Thoracic aorta (tissue), 2 donors: ENCODE measurements around the gene ARHGAP24. TPM values are rescaled to one million over a fixed set of nuclear protein-coding genes. Genes with fewer than 3 reads are reported as not detected.

Source experiments
- ATAC-seq: fragments of 150-250 bp; one replicate; pipeline ENCODE4 v1.8.0; 2017; ENCODE audit warnings: low read depth; ENCODE audit not compliant: insufficient number of reproducible peaks, low FRiP score
- DNase-seq: peaks from one replicate; pipeline ENCODE4 v3.0.0-alpha.2; 2020; ENCODE audit warnings: low spot score
- H3K27ac ChIP-seq, 2 donors: fragments of 200-600 bp; sonication (generic); 1 replicate in 1 of 2; 2 replicates in 1 of 2; pipeline ENCODE4 v1.5.1; 2016; ENCODE audit warnings: mild to moderate bottlenecking in 2 of 2, moderate library complexity in 2 of 2
- H3K27me3 ChIP-seq: fragments of 200-600 bp; sonication (generic); replicated peaks from 2 replicates; pipeline ENCODE4 v1.6.0; 2016; ENCODE audit warnings: mild to moderate bottlenecking; ENCODE audit not compliant: insufficient read depth
- H3K36me3 ChIP-seq: fragments of 200-600 bp; sonication (generic); one replicate; pipeline ENCODE4 v1.5.1; 2016
- H3K4me1 ChIP-seq, 2 donors: fragments of 200-600 bp; sonication (generic); 1 replicate in 1 of 2; 2 replicates in 1 of 2; pipeline versions ENCODE4 v1.5.1 to v1.6.0; 2016; ENCODE audit warnings: low read depth in 2 of 2, mild to moderate bottlenecking in 1 of 2; ENCODE audit not compliant: control insufficient read depth in 1 of 2
- H3K4me3 ChIP-seq: fragments of 200-600 bp; sonication (generic); 2 replicates; pipeline ENCODE4 v1.5.1; 2016; ENCODE audit warnings: mild to moderate bottlenecking
- H3K9me3 ChIP-seq: fragments of 200-600 bp; sonication (generic); 2 replicates; pipeline ENCODE4 v1.5.1; 2016
- total RNA-seq, 2 donors: library from RNA; depleted of rRNA; stranded (reverse); fragments of >200 nt; gene quantifications; one replicate each; pipeline versions ENCODE4 v1.1.0 to v1.2.3, GENCODE V29; 2016
- TF ChIP-seq, protein P1 (sequence below): fragments of 200-600 bp; sonication (generic); IDR thresholded peaks from one replicate; pipeline ENCODE4 v1.5.1; 2019; ENCODE audit warnings: antibody characterized with exemption

The ARHGAP24 gene
- total RNA-seq, 2 donors from 2014 or later, result 30.1 to 43.6 TPM

GRCh38 chr4:85534120-85534519 is 59.2 kb downstream of the ARHGAP24 start:
- Histone ChIP-seq H3K9me3 (no peaks in the 10 kb centered on the region), H3K27ac (no peak overlapping the region), H3K27me3 (no peaks in the 10 kb centered on the region), H3K4me3 (no peak overlapping the region), H3K4me1 (no peaks in the 10 kb centered on the region), H3K36me3 (no peaks in the 10 kb centered on the region)
- TF ChIP-seq, protein P1, sequence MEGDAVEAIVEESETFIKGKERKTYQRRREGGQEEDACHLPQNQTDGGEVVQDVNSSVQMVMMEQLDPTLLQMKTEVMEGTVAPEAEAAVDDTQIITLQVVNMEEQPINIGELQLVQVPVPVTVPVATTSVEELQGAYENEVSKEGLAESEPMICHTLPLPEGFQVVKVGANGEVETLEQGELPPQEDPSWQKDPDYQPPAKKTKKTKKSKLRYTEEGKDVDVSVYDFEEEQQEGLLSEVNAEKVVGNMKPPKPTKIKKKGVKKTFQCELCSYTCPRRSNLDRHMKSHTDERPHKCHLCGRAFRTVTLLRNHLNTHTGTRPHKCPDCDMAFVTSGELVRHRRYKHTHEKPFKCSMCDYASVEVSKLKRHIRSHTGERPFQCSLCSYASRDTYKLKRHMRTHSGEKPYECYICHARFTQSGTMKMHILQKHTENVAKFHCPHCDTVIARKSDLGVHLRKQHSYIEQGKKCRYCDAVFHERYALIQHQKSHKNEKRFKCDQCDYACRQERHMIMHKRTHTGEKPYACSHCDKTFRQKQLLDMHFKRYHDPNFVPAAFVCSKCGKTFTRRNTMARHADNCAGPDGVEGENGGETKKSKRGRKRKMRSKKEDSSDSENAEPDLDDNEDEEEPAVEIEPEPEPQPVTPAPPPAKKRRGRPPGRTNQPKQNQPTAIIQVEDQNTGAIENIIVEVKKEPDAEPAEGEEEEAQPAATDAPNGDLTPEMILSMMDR, result no peak
- ATAC-seq (no peak), DNase-seq (no peak)

DNA sequence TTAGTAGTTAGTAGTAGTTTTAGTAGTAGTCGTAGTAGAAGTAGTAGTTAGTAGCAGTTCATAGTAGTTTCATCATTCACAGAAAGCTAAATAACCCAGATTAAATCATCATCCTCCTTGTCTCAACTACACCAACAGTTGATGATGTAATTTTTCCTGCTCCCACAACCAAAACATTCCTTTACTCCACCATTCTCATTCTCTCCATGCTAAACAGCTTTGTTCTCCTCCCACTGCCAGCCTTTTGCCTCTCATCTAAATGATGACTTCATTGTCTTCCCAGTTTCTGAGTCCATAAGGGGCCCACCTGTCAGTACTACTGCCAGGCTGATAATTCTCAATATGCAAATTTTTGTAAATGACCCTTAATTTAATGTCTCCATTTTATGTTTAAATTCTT is 68.9 kb downstream of the ARHGAP24 start:
- H3K9me3 ChIP-seq, result no peaks in the 10 kb centered on the region
- H3K36me3 ChIP-seq, result no peaks in the 10 kb centered on the region
- no peaks in the 10 kb centered on the region for H3K27me3 ChIP-seq
- no peaks in the 10 kb centered on the region for H3K4me1 ChIP-seq
- H3K27ac ChIP-seq, result no peak overlapping the region
- ATAC-seq (no peak), DNase-seq (no peak)
- H3K4me3 ChIP-seq, result no peak overlapping the region
- TF ChIP-seq, protein P1, result no peak

DNA sequence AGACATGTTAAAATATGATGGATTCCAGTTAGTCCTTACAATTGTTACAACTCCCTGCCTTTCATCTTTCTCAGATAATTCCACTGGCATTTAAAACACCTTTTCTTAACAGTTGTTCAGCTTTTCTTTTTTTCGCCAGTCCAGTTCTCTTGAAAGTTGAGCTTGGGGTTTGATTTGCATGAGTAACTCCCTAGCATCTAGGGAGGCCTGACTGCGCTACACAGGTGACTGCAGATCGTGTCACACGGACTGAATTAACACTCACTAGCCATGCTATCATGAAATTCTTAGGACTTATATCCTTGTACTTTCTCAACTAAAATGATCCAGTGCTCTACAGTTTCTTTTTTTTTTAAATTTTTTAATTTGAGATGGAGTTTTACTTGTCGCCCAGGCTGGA is 69.8 kb downstream of the ARHGAP24 start:
- H3K36me3 ChIP-seq, result no peaks in the 10 kb centered on the region
- H3K27ac ChIP-seq, result no peak overlapping the region
- H3K27me3 ChIP-seq, result no peaks in the 10 kb centered on the region
- ATAC-seq (no peak), DNase-seq (no peak)
- no peak overlapping the region for H3K4me3 ChIP-seq
- H3K9me3 ChIP-seq, result no peaks in the 10 kb centered on the region
- H3K4me1 ChIP-seq, result no peaks in the 10 kb centered on the region
- TF ChIP-seq, protein P1, result no peak

- H3K9me3 ChIP-seq, result no peaks in the 10 kb centered on the region
- H3K36me3 ChIP-seq, result no peaks in the 10 kb centered on the region
- TF ChIP-seq, protein P1, result no peak
- no peak overlapping the region for H3K4me3 ChIP-seq
- no peak for DNase-seq
- no peaks in the 10 kb centered on the region for H3K27me3 ChIP-seq
- H3K4me1 ChIP-seq, result no peaks in the 10 kb centered on the region
- no peak for ATAC-seq
- H3K27ac ChIP-seq, result no peak overlapping the region
Observed at GRCh38 chr4:85548116-85548515, 73.2 kb downstream of the ARHGAP24 start.

- Histone ChIP-seq H3K4me1 (no peaks in the 10 kb centered on the region), H3K27me3 (no peaks in the 10 kb centered on the region), H3K36me3 (no peaks in the 10 kb centered on the region), H3K27ac (no peak overlapping the region), H3K4me3 (no peak overlapping the region), H3K9me3 (no peaks in the 10 kb centered on the region)
- DNase-seq, result no peak
- TF ChIP-seq, protein P1, result no peak
- no peak for ATAC-seq
Observed at GRCh38 chr4:85548841-85549240, 73.9 kb downstream of the ARHGAP24 start.
